Sigmoid colon (tissue), 3 donors: ENCODE results near the gene DLAT.

Source experiments
- POLR2A ChIP-seq, 2 donors: fragments of 450-650 bp; IDR thresholded peaks; one replicate each; pipeline ENCODE4 v1.6.1; 2016; ENCODE audit warnings: antibody characterized with exemption in 2 of 2, mild to moderate bottlenecking in 2 of 2, moderate library complexity in 2 of 2
- TF ChIP-seq, protein P1 (sequence below), 4 experiments: fragments of 450-650 bp in 3 of 4; fragments of 200-600 bp in 1 of 4; IDR thresholded peaks; one replicate each; pipeline ENCODE4 v1.5.1; 2016 to 2019; ENCODE audit warnings: antibody characterized with exemption in 4 of 4, mild to moderate bottlenecking in 3 of 4, moderate library complexity in 2 of 4

DNA sequence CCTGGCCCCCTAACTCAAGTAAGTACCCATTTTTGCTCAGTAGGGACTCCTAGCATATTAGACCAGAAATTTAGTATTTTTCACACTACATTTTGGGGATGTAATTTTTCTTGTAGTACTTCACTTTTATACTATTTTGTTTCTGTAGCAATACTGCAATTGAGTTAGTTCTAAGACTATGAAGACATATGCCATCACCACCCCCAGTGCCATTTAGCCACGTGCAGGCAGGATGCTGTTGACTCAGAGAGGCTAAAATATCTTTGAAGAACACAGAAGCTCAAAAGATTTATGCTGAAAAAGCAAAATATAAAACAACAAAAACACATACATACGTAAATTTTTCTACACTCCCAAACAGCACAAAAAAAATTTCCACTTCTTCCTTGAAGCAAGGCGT lies 29.1 kb upstream of the DLAT start:
- TF ChIP-seq, protein P1, sequence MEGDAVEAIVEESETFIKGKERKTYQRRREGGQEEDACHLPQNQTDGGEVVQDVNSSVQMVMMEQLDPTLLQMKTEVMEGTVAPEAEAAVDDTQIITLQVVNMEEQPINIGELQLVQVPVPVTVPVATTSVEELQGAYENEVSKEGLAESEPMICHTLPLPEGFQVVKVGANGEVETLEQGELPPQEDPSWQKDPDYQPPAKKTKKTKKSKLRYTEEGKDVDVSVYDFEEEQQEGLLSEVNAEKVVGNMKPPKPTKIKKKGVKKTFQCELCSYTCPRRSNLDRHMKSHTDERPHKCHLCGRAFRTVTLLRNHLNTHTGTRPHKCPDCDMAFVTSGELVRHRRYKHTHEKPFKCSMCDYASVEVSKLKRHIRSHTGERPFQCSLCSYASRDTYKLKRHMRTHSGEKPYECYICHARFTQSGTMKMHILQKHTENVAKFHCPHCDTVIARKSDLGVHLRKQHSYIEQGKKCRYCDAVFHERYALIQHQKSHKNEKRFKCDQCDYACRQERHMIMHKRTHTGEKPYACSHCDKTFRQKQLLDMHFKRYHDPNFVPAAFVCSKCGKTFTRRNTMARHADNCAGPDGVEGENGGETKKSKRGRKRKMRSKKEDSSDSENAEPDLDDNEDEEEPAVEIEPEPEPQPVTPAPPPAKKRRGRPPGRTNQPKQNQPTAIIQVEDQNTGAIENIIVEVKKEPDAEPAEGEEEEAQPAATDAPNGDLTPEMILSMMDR (IDR thresholded peaks at IDR 0.05) = no peak
- TF ChIP-seq POLR2A (IDR thresholded peaks at IDR 0.05) = no peak
